Nephron progenitor cell (in vitro differentiated cells): ENCODE results near the gene ALK.
A peak's percentile ranks its signal among the peaks of the same experiment; 100 is the strongest.

Experiments
- DNase-seq: peaks from one replicate; pipeline ENCODE4 v3.0.0; 2021
- H3K27ac Mint-ChIP-seq: 2 replicates; pipeline ENCODE4 v1.8.0; 2021; ENCODE audit warnings: mild to moderate bottlenecking, moderate library complexity, mixed read lengths
- H3K27me3 Mint-ChIP-seq: 2 replicates; pipeline ENCODE4 v1.8.0; 2021; ENCODE audit warnings: mild to moderate bottlenecking, low read depth, mixed read lengths; ENCODE audit not compliant: poor library complexity
- H3K36me3 Mint-ChIP-seq: 2 replicates; pipeline ENCODE4 v1.8.0; 2021; ENCODE audit warnings: low read depth, mixed read lengths
- H3K4me1 Mint-ChIP-seq: 2 replicates; pipeline ENCODE4 v1.8.0; 2021; ENCODE audit warnings: mixed read lengths
- H3K4me3 Mint-ChIP-seq: 2 replicates; pipeline ENCODE4 v1.8.0; 2021; ENCODE audit warnings: mild to moderate bottlenecking, moderate library complexity, mixed read lengths
- H3K9me3 Mint-ChIP-seq: 2 replicates; pipeline ENCODE4 v1.8.0; 2021; ENCODE audit warnings: mild to moderate bottlenecking, moderate library complexity, mixed read lengths
- TF ChIP-seq, protein P1 (sequence below): fragments of 200-600 bp; sonication (generic); IDR thresholded peaks from 2 replicates; pipeline ENCODE4 v1.5.0; 2021; ENCODE audit warnings: antibody characterized with exemption

Gene ALK

DNA sequence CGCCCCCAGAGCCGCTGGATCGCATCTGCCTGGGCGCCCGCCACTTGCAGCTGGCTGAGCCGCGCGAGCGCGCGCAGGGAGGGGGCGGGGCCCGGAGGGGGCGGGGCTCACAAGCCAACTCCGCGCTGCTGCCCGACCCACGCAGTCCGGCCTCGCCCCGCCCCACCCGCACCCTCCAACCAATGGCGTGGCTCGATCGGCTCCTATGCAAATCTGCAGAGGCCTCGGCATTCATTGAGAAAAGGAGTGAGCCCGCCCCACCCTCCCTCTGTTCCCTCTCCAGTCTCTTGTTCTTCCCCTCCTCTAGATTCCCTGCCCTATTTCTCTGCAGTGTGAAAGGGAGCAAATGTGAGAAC lies at the start of gene ALK:
Gene ALK, minus strand, starts transcription at position 27 of the 356 bp plus-strand sequence. CDS start 927 bp downstream, outside the sequence.
- H3K27ac Mint-ChIP-seq, result no peak within 1 kb of the TSS
- DNase-seq, result peak; percentile 99
- peak within 1 kb of the TSS; percentile 79 for H3K4me3 Mint-ChIP-seq
- H3K36me3 Mint-ChIP-seq, result no peaks in the 10 kb centered on the region
- peaks cover 60% of the 10 kb centered on the region for H3K27me3 Mint-ChIP-seq
- TF ChIP-seq, protein P1, sequence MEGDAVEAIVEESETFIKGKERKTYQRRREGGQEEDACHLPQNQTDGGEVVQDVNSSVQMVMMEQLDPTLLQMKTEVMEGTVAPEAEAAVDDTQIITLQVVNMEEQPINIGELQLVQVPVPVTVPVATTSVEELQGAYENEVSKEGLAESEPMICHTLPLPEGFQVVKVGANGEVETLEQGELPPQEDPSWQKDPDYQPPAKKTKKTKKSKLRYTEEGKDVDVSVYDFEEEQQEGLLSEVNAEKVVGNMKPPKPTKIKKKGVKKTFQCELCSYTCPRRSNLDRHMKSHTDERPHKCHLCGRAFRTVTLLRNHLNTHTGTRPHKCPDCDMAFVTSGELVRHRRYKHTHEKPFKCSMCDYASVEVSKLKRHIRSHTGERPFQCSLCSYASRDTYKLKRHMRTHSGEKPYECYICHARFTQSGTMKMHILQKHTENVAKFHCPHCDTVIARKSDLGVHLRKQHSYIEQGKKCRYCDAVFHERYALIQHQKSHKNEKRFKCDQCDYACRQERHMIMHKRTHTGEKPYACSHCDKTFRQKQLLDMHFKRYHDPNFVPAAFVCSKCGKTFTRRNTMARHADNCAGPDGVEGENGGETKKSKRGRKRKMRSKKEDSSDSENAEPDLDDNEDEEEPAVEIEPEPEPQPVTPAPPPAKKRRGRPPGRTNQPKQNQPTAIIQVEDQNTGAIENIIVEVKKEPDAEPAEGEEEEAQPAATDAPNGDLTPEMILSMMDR, result no peak
- H3K4me1 Mint-ChIP-seq, result peaks cover 11% of the 10 kb centered on the region
- no peaks in the 10 kb centered on the region for H3K9me3 Mint-ChIP-seq

DNA sequence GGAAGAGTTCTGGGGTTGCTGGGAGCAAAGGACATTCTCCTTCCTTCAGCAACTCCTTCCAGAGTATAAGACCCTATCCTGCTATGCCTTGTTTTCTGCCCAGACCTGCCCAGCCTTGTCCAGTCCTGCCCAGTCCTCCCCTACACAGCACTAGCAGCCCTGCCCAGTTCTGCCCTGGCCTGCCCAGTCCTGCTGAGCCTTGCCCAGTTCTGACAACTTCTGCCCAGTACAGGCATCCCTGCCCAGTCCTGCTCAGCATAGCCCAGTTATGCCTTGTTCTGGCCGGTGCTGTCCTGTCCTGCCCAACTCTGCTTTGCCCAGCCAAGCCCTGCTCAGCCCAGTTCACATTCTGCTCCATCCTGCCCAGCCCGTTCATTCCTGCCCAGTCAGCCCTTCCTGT lies 44.9 kb upstream of the ALK start:
- Mint-ChIP-seq H3K4me3 (no peak overlapping the region), H3K27me3 (peaks cover 12% of the 10 kb centered on the region), H3K36me3 (no peaks in the 10 kb centered on the region), H3K9me3 (no peaks in the 10 kb centered on the region), H3K27ac (peak overlapping the region; percentile 44), H3K4me1 (no peaks in the 10 kb centered on the region)
- DNase-seq, result no peak
- TF ChIP-seq, protein P1, result no peak

DNA sequence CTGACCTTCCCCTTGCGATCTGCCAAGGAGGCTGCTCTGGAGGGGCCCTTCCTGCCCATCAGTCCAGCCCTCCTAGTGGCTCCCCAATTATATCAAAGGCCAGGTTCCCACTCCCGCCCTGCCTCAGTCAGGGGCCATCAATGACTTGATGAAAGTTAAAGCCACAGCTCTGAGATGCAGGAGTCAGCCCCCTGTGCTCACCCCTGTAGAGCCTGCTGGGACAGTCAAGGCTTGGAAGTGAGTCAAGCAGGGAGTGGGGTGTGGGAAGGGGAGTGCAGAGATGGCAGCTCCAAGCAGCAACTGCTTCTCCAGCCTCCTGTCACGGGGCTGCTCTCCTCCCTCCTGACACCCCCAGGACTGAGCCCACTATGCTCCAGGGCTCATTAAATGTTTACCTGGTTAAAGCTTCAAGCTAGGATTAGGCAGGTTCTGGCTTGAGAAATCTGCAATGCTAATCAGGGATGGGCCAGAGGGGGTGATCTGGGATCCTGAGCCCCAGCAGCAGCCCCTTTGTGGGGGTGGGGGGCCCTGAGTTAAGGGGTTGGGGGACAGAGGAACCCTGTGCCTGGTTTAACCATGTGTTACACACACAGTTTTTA lies 42.7 kb upstream of the ALK start:
- DNase-seq, result no peak
- no peak overlapping the region for H3K4me3 Mint-ChIP-seq
- peaks cover 13% of the 10 kb centered on the region for H3K27me3 Mint-ChIP-seq

DNA sequence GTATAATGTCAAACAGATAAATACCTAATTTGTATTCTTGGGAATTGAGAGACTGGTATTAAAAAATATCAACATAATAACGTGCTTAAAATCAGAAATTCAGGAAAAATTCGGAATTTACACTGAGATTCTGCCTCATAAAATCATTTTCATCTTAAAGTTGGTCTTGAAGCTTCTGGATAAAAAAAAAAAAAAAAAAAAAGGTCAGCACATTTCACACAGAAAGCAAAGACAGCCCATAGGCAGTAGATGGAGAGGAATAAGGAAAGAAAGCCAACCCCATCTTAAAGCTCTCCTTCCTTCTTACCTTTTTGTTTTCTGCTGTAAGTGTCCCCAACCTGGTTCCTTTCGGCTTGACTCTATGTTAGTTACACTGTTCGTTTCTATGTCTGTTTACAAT lies 41.5 kb upstream of the ALK start:
- Mint-ChIP-seq H3K27me3 (peaks cover 16% of the 10 kb centered on the region), H3K4me1 (no peaks in the 10 kb centered on the region), H3K9me3 (no peaks in the 10 kb centered on the region), H3K27ac (no peak overlapping the region), H3K4me3 (no peak overlapping the region), H3K36me3 (no peaks in the 10 kb centered on the region)
- DNase-seq, result no peak
- TF ChIP-seq, protein P1, result no peak

More for the DNA sequence above, 42.7 kb upstream of the ALK start:
- Mint-ChIP-seq H3K36me3 (no peaks in the 10 kb centered on the region), H3K4me1 (no peaks in the 10 kb centered on the region), H3K9me3 (no peaks in the 10 kb centered on the region), H3K27ac (no peak overlapping the region)
- TF ChIP-seq, protein P1, result no peak

DNA sequence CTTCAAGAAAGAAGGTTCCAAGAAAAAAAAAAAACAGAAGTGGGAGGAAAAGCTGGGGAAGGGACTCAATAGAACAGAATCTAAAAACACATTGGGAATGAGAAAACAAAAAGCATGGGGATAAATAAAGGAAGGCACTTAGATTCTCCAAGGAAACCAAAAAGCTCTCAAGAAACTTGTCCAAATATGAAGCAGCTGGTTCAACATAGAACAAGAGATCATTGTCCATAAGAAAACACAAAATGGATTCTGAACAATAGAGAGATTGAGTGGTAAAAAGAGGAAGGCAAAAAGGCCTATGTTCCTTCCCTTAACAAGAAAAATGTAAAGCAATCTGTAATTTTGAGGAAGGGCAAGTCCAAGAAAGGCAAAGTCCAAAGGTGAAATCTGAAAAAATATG lies 32.9 kb upstream of the ALK start:
- Mint-ChIP-seq H3K27ac (no peak overlapping the region), H3K4me3 (no peak overlapping the region), H3K27me3 (peaks cover 22% of the 10 kb centered on the region), H3K4me1 (no peaks in the 10 kb centered on the region), H3K9me3 (no peaks in the 10 kb centered on the region), H3K36me3 (no peaks in the 10 kb centered on the region)
- DNase-seq, result no peak
- TF ChIP-seq, protein P1, result no peak

DNA sequence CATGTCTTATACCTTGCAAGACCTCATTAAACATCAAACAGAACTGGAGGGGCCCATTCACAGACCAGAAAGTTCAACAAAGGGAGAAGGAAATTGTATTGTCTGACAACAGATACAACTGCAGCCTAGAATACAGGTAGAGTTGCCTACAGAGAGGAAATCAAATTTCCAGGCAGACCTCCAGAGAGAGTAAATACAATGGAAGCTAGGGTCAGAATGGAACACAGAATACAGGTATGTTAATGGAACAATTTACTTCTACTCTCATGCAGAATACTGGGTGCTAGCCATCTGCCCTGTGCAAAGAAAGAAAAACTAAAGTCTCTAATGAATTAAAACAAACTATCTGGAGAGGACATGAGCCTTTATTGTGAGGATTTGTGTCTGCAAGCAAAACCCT lies 31.6 kb upstream of the ALK start:
- TF ChIP-seq, protein P1, result no peak
- Mint-ChIP-seq H3K9me3 (no peaks in the 10 kb centered on the region), H3K4me3 (no peak overlapping the region), H3K27ac (no peak overlapping the region), H3K36me3 (no peaks in the 10 kb centered on the region), H3K4me1 (no peaks in the 10 kb centered on the region), H3K27me3 (peaks cover 20% of the 10 kb centered on the region)
- no peak for DNase-seq
